Stromal cell of bone marrow (primary cell): ENCODE results near the gene SUMF2.
"Not testable (repeated sequence)": the region's sequence is repeated elsewhere in the genome, so short reads cannot be mapped to it uniquely, and the experiment has no call there.

Experiments used
- DNase-seq: peaks from one replicate; pipeline ENCODE4 v3.0.0-alpha.2; 2012; ENCODE audit warnings: low read depth

Gene SUMF2

GRCh38 chr7:56106108-56107073 lies 42.3 kb downstream of the SUMF2 start, which contains the start of gene CHCHD2:
TSS of gene CHCHD2 (minus strand) at chr7:56106476. CDS start at chr7:56106413, 63 bp downstream.
- DNase-seq = peak; percentile 99

DNA sequence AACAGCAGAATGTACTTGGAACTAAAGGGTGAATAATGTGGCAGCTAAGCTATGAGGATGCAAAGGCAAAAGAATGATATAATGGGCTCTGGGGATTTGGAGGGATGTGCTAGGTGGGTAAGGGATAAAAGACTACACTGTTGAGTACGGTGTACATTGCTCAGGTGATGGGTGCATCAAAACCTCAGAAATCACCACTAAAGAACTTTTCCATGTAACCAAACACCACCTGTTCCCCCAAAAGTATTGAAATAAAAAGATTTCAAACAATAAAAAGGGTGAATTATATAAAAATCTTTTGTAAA lies 43.8 kb downstream of the SUMF2 start:
- no peak for DNase-seq

- no peak for DNase-seq
These were observed 46.5 kb downstream of the SUMF2 start for GRCh38 chr7:56110611-56111010.

DNA sequence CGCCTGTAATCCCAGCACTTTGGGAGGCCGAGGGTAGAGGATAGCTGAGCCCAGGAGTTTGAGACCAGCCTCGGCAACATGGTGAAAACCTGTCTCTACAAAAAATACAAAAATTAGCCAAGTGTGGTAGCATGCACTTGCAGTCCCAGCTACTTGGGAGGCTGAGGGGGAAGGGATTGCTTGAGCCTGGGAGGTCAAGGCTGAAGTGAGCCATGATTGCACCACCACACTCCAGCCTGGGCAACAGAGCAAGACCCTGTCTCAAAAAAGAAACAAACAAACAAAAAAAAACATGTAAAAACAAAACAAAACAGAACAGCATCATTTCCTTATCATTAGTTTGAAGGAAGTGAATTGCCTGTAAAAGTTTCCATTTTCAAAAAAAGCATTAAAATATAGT lies 48.2 kb downstream of the SUMF2 start:
- not testable (repeated sequence) for DNase-seq

GRCh38 chr7:56115852-56116538 lies 51.9 kb downstream of the SUMF2 start, which contains the start of gene NUPR2:
TSS of gene NUPR2 (minus strand) at chr7:56116417. CDS start at chr7:56116314, 103 bp downstream.
- DNase-seq = no peak

DNA sequence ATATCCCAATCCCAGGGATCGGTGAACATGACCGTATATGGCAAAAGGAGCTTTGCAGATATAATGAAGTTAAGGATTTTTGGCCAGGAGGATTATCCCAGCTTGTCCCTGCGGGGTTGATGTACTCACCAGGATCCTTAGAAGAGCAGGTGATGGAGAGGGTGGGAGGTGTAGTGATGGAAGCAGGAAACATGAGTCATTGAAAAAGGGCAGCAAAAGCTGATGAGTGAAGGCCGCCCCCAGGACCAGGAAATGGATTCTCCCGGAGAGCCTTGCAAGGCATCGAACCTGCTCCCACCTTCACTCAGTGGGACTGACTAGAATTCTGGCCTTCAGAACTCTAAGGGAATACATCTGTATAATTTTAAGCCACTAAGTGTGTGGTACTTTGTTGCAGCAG lies 57.4 kb downstream of the SUMF2 start:
- no peak for DNase-seq

DNA sequence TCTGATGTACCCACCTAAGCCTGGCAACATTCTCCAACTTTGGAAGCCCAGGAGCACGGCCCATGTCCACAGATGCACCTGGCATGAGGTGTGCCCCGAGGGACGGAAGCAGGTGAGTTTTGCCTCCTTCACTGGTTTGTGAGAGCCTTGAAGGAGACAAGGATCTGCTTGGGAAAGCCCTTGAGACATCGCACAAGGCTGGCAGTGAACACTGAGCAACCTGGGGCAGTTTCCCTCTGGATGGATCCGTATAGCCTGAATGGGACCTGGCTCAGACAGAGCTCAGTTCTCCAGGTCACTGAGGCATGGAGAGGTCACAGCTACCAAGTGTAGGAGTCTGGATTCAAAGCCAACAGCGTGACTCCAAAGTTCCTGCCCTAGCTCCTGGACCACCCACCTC lies 60.9 kb downstream of the SUMF2 start:
- DNase-seq = no peak

DNA sequence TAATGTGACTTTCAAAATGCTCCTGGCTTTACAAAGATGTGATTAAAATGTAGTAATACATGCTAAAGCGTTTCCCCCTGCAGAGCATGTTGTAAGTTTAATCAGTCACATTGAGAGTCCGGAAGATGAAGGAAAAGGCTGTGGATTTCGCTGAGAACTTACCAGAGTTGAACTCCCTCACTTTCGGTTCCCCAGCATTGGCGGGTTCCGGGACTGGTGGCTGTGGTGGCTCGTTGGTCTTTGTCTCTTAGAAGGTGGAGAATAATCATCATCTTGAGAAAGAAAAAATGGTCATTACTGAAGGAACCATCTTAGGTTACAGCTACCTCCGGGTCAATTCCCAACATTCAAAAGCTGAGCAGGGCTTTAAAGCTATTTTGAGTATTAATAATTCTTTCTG lies 61.7 kb downstream of the SUMF2 start:
- DNase-seq = no peak

- no peak for DNase-seq
These were observed 63.3 kb downstream of the SUMF2 start for GRCh38 chr7:56127241-56127975.
